ENCODE measurements around the gene ALLC. TPM values are rescaled to one million over a fixed set of nuclear protein-coding genes. Genes with fewer than 3 reads are reported as not detected.
A peak's percentile ranks its signal among the peaks of the same experiment; 100 is the strongest.
"Not testable (repeated sequence)": the region's sequence is repeated elsewhere in the genome, so short reads cannot be mapped to it uniquely, and the experiment has no call there.

The ALLC gene
- total and polyA plus RNA-seq, 2 donors (not counting 1 experiment from before 2014, with no cell fraction given): not detected

- intact Hi-C loops (cut with micrococcal nuclease): loop anchor here (10.0 kb wide), 1 partner anchor 1775 kb away; no protein-coding TSS in a partner anchor
- TF ChIP-seq, protein P1, sequence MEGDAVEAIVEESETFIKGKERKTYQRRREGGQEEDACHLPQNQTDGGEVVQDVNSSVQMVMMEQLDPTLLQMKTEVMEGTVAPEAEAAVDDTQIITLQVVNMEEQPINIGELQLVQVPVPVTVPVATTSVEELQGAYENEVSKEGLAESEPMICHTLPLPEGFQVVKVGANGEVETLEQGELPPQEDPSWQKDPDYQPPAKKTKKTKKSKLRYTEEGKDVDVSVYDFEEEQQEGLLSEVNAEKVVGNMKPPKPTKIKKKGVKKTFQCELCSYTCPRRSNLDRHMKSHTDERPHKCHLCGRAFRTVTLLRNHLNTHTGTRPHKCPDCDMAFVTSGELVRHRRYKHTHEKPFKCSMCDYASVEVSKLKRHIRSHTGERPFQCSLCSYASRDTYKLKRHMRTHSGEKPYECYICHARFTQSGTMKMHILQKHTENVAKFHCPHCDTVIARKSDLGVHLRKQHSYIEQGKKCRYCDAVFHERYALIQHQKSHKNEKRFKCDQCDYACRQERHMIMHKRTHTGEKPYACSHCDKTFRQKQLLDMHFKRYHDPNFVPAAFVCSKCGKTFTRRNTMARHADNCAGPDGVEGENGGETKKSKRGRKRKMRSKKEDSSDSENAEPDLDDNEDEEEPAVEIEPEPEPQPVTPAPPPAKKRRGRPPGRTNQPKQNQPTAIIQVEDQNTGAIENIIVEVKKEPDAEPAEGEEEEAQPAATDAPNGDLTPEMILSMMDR (IDR thresholded peaks at IDR 0.05): no peak
- no peak for TF ChIP-seq EZH2 (IDR thresholded peaks at IDR 0.05; ENCODE audit: borderline replicate concordance, insufficient read depth, low read depth, low read length, poor library complexity, severe bottlenecking)
- Mint-ChIP-seq H3K4me1 (peaks cover 16% of the 10 kb centered on the region), H3K27ac (no peak overlapping the region), H3K9me3 (ENCODE audit: insufficient read depth) (peaks cover 2% of the 10 kb centered on the region), H3K27me3 (no peaks in the 10 kb centered on the region), H3K4me3 (no peak overlapping the region)
- no peak for ATAC-seq (ENCODE audit: low read depth)
- ChIA-PET POLR2A (no interaction called here), CTCF (interaction anchor here (1.3 to 2.5 kb wide), 2 partner anchors 8 to 236 kb away, joined by 9 read pairs; no protein-coding TSS in a partner anchor)
- Histone ChIP-seq H3K27me3 (replicated peaks in 1 of 4; ENCODE audit: control extremely low read depth in 1 of 4, control insufficient read depth in 3 of 4, insufficient read depth in 4 of 4, low read length in 3 of 4) (no peaks in the 10 kb centered on the region), H3K36me3 (replicated peaks in 1 of 2; ENCODE audit: control extremely low read depth in 1 of 2, control insufficient read depth in 1 of 2, extremely low read depth in 1 of 2, insufficient read depth in 2 of 2, low read length in 1 of 2) (no peaks in the 10 kb centered on the region), H3K4me3 (ENCODE audit: control extremely low read depth in 1 of 5, extremely low read depth in 1 of 5, insufficient read depth in 1 of 5, low read depth in 2 of 5, low read length in 4 of 5) (no peak overlapping the region), H3K4me2 (replicated peaks; ENCODE audit: low read depth, low read length, poor library complexity, severe bottlenecking) (no peak overlapping the region), H3K9ac (ENCODE audit: low read length) (no peak overlapping the region), H3K79me2 (ENCODE audit: control insufficient read depth, insufficient read depth, low read length) (no peaks in the 10 kb centered on the region), H3K9me3 (ENCODE audit: control extremely low read depth in 1 of 3, control insufficient read depth in 2 of 3, insufficient read depth in 1 of 3, low read length in 2 of 3) (no peaks in the 10 kb centered on the region), H4K20me1 (ENCODE audit: control insufficient read depth, insufficient read depth, low read length, poor library complexity, severe bottlenecking) (no peaks in the 10 kb centered on the region), H2AFZ (ENCODE audit: insufficient read depth, low read depth, low read length, poor library complexity, severe bottlenecking) (no peak overlapping the region), H3K4me1 (ENCODE audit: control insufficient read depth in 2 of 2, insufficient read depth in 2 of 2, low read length in 2 of 2) (no peaks in the 10 kb centered on the region), H3K27ac (ENCODE audit: low read length in 2 of 2) (no peak overlapping the region)
- no peak for DNase-seq
- WGBS (ENCODE audit: insufficient coverage): 85% methylated on average over 20 of the region's 26 CpGs
Measured at GRCh38 chr2:3659447-3660432, 1.7 kb downstream of the ALLC start.

- H2AFZ ChIP-seq (ENCODE audit: insufficient read depth, low read depth, low read length, poor library complexity, severe bottlenecking): peak overlapping the region; percentile 22
- H3K4me3 ChIP-seq (ENCODE audit: control extremely low read depth in 1 of 5, extremely low read depth in 1 of 5, insufficient read depth in 1 of 5, low read depth in 2 of 5, low read length in 4 of 5); H3K79me2 ChIP-seq (ENCODE audit: control insufficient read depth, insufficient read depth, low read length); DNase-seq; H3K27me3 Mint-ChIP-seq; intact Hi-C loops (cut with micrococcal nuclease); ATAC-seq (ENCODE audit: low read depth); POLR2A ChIA-PET; H3K4me1 ChIP-seq (ENCODE audit: control insufficient read depth in 2 of 2, insufficient read depth in 2 of 2, low read length in 2 of 2); H3K36me3 ChIP-seq (replicated peaks in 1 of 2; ENCODE audit: control extremely low read depth in 1 of 2, control insufficient read depth in 1 of 2, extremely low read depth in 1 of 2, insufficient read depth in 2 of 2, low read length in 1 of 2); H3K4me2 ChIP-seq (replicated peaks; ENCODE audit: low read depth, low read length, poor library complexity, severe bottlenecking); H3K4me3 Mint-ChIP-seq; H4K20me1 ChIP-seq (ENCODE audit: control insufficient read depth, insufficient read depth, low read length, poor library complexity, severe bottlenecking); H3K9ac ChIP-seq (ENCODE audit: low read length); H3K9me3 Mint-ChIP-seq (ENCODE audit: insufficient read depth); H3K9me3 ChIP-seq (ENCODE audit: control extremely low read depth in 1 of 3, control insufficient read depth in 2 of 3, insufficient read depth in 1 of 3, low read length in 2 of 3); H3K27me3 ChIP-seq (replicated peaks in 1 of 4; ENCODE audit: control extremely low read depth in 1 of 4, control insufficient read depth in 3 of 4, insufficient read depth in 4 of 4, low read length in 3 of 4): not testable (repeated sequence)
- 79% methylated on average over 7 of the region's 7 CpGs for WGBS (ENCODE audit: insufficient coverage)
- CTCF ChIA-PET: interaction anchor here (2.5 kb wide), 1 partner anchor 9 kb away, joined by 9 read pairs; no protein-coding TSS in a partner anchor
- Mint-ChIP-seq H3K27ac (peak overlapping the region; percentile 63), H3K4me1 (peaks cover 16% of the 10 kb centered on the region)
- H3K27ac ChIP-seq (ENCODE audit: low read length in 2 of 2): peak overlapping the region in 1 of 2 donors; percentile 50
Measured at GRCh38 chr2:3660640-3661039, 2.6 kb downstream of the ALLC start.
